ENCODE data around the gene ARL2BP. TPM values are rescaled to one million over a fixed set of nuclear protein-coding genes. Genes with fewer than 3 reads are reported as not detected.
A peak's percentile ranks its signal among the peaks of the same experiment; 100 is the strongest.

ARL2BP gene
- total and polyA plus RNA-seq, 2 of the 4 experiments (the other 2 are of a cell fraction) = 46.9 to 73.7 TPM

DNA sequence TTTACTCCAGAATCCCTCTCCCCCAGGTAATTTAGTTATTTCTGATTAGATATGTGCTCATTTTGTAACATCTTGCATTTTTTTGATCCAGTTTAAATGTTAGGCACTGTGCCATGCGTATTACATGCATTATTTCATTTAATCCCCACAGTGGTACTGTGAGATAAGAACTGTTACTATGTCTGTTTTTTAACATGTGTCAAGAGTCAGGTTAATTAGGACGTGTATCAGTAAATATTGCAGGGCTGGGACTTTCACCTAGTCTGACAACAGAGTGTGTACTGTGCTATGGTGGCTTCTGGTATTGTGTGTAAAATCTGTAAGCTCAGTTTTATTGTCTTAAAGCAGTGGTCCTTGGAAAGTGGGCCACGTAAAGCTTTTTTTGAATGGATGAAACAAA lies 48.3 kb upstream of the ARL2BP start:
- H3K27ac ChIP-seq (ENCODE audit: insufficient read depth, low read length) = no peak overlapping the region
- DNase-seq (no peak), ATAC-seq (ENCODE audit: low read depth) (no peak)
- H3K9me1 ChIP-seq (ENCODE audit: insufficient read depth, low read length) = no peaks in the 10 kb centered on the region
- H2AK5ac ChIP-seq (ENCODE audit: low read depth, low read length) = no peak overlapping the region
- ChIA-PET CTCF (interaction anchor here (0.7 to 1.2 kb wide), 3 partner anchors 12 to 103 kb away, joined by 3 to 4 read pairs (median 4); no protein-coding TSS in a partner anchor), POLR2A (ENCODE audit: unreplicated experiment) (no interaction called here)
- H3K27me3 ChIP-seq (ENCODE audit: control insufficient read depth, insufficient read depth, low read length) = no peaks in the 10 kb centered on the region
- dilution Hi-C loops (cut with HindIII; ENCODE audit: low sequenced_read_pairs, unreplicated experiment) = no loop called here
- no peak overlapping the region for H2AK9ac ChIP-seq (replicated peaks; ENCODE audit: low read depth, low read length, poor library complexity)
- peaks cover 24 to 45% of the 10 kb centered on the region in 2 experiments for H3K79me1 ChIP-seq (ENCODE audit: low read depth in 1 of 2, low read length in 2 of 2)
- no TSS peak for BruUV-seq (replicated peaks)
- peak overlapping the region; percentile 1; the same call in 1 of the 2 replicates for H3K4ac ChIP-seq (ENCODE audit: low read depth, low read length)
- H3K4me2 ChIP-seq (ENCODE audit: low read depth, low read length) = no peak overlapping the region
- 0 out of 3 replicates have a peak overlapping the region, but pooled peaks have one; percentile 38 for H2BK15ac ChIP-seq (ENCODE audit: low read depth, low read length)
- no peaks in the 10 kb centered on the region for H3K9me3 ChIP-seq (ENCODE audit: control insufficient read depth, insufficient read depth, low read length)
- no peak overlapping the region for H3K18ac ChIP-seq (ENCODE audit: low read depth, low read length)
- H2BK120ac ChIP-seq (ENCODE audit: low read depth, low read length) = no peak overlapping the region
- no peak overlapping the region for H3K9ac ChIP-seq (ENCODE audit: low read depth, low read length)
- 40% methylated on average over 1 of the region's 3 CpGs; no CpG with 5 or more reads in 1 of the 2 experiments for WGBS, 2 experiments (ENCODE audit: extremely low coverage in 2 of 2, insufficient read length in 1 of 2)
- H3K4me3 ChIP-seq (ENCODE audit: insufficient read depth, low read depth, low read length) = no peak overlapping the region
- H4K20me1 ChIP-seq (ENCODE audit: insufficient read depth, low read length) = peaks cover 5% of the 10 kb centered on the region; the same call in 1 of the 2 replicates
- H3K4me1 ChIP-seq (ENCODE audit: control insufficient read depth, insufficient read depth, low read length) = peaks cover 16% of the 10 kb centered on the region
- H4K5ac ChIP-seq (ENCODE audit: low read depth, low read length) = no peak overlapping the region
- H3K36me3 ChIP-seq (ENCODE audit: control insufficient read depth, insufficient read depth, low read length) = peaks cover 2% of the 10 kb centered on the region; the same call in 1 of the 2 replicates
- no peak overlapping the region for H2AFZ ChIP-seq (replicated peaks; ENCODE audit: low read length, poor library complexity)
- 0 out of 2 replicates have a peak overlapping the region, but pooled peaks have one; percentile 1 for H3K14ac ChIP-seq (replicated peaks; ENCODE audit: low read depth, low read length)
- peak overlapping the region; percentile 40 for H2BK5ac ChIP-seq (ENCODE audit: low read depth, low read length, poor library complexity, severe bottlenecking)
- no peak overlapping the region for H4K8ac ChIP-seq (ENCODE audit: low read depth in 2 of 2, low read length in 2 of 2)
- H3K23ac ChIP-seq (ENCODE audit: low read depth, low read length) = peak overlapping the region; percentile 60; the same call in 1 of the 2 replicates
- intact Hi-C loops (cut with micrococcal nuclease) = no loop called here
- no peak overlapping the region for H2BK20ac ChIP-seq (ENCODE audit: low read depth, low read length)
- TF ChIP-seq MXI1 (IDR thresholded peaks at IDR 0.05; ENCODE audit: borderline replicate concordance, low read depth, low read length) (no peak), CEBPB (IDR thresholded peaks at IDR 0.05; ENCODE audit: low read depth, low read length) (no peak), MAFK (IDR thresholded peaks at IDR 0.05; ENCODE audit: low read depth, low read length) (no peak), MAZ (IDR thresholded peaks at IDR 0.05; ENCODE audit: borderline replicate concordance, low read depth, low read length) (no peak), BHLHE40 (IDR thresholded peaks at IDR 0.05; ENCODE audit: low read depth, low read length) (no peak), RCOR1 (IDR thresholded peaks at IDR 0.05; ENCODE audit: insufficient replicate concordance, low read length) (no peak), CHD1 (IDR thresholded peaks at IDR 0.05; ENCODE audit: low read depth, low read length) (no peak), POLR2A (IDR thresholded peaks at IDR 0.05; ENCODE audit: low read depth, low read length) (no peak), FOS (IDR thresholded peaks at IDR 0.05; ENCODE audit: low read depth, low read length) (no peak), RFX5 (IDR thresholded peaks at IDR 0.05; ENCODE audit: low read depth, low read length) (no peak), ELK1 (IDR thresholded peaks at IDR 0.05; ENCODE audit: borderline replicate concordance, low read depth, low read length) (no peak), NFE2L2 (IDR thresholded peaks at IDR 0.05; ENCODE audit: low read depth, low read length) (no peak), SMC3 (IDR thresholded peaks at IDR 0.05; ENCODE audit: low read depth, low read length) (no peak), RAD21 (IDR thresholded peaks at IDR 0.05; ENCODE audit: low read length) (no peak)
- TF ChIP-seq, protein P1, sequence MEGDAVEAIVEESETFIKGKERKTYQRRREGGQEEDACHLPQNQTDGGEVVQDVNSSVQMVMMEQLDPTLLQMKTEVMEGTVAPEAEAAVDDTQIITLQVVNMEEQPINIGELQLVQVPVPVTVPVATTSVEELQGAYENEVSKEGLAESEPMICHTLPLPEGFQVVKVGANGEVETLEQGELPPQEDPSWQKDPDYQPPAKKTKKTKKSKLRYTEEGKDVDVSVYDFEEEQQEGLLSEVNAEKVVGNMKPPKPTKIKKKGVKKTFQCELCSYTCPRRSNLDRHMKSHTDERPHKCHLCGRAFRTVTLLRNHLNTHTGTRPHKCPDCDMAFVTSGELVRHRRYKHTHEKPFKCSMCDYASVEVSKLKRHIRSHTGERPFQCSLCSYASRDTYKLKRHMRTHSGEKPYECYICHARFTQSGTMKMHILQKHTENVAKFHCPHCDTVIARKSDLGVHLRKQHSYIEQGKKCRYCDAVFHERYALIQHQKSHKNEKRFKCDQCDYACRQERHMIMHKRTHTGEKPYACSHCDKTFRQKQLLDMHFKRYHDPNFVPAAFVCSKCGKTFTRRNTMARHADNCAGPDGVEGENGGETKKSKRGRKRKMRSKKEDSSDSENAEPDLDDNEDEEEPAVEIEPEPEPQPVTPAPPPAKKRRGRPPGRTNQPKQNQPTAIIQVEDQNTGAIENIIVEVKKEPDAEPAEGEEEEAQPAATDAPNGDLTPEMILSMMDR (conservative IDR thresholded peaks at IDR 0.05; ENCODE audit: low read depth, low read length) = no peak
- TF ChIP-seq, protein P2, sequence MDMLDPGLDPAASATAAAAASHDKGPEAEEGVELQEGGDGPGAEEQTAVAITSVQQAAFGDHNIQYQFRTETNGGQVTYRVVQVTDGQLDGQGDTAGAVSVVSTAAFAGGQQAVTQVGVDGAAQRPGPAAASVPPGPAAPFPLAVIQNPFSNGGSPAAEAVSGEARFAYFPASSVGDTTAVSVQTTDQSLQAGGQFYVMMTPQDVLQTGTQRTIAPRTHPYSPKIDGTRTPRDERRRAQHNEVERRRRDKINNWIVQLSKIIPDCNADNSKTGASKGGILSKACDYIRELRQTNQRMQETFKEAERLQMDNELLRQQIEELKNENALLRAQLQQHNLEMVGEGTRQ (IDR thresholded peaks at IDR 0.05; ENCODE audit: low read depth, low read length) = no peak
- in situ Hi-C loops (cut with MboI; ENCODE audit: low sequenced_read_pairs) = no loop called here
- H4K91ac ChIP-seq (ENCODE audit: insufficient read depth, low read depth, low read length) = no peak overlapping the region
- no peak overlapping the region for H3K56ac ChIP-seq (ENCODE audit: extremely low read depth, insufficient read depth, low read length)
